NT2/D1 (cell line): ENCODE results near the gene ZNF599.

Experiments used
- DNase-seq: peaks from one replicate; pipeline ENCODE4 v3.0.0-alpha.2; 2011; ENCODE audit warnings: low read depth, low spot score
- H3K27me3 ChIP-seq: 2 replicates; pipeline ENCODE4 v1.6.0; 2011; ENCODE audit warnings: mild to moderate bottlenecking; ENCODE audit not compliant: insufficient read length, insufficient read depth
- H3K36me3 ChIP-seq: 2 replicates; pipeline ENCODE4 v1.6.1; 2011; ENCODE audit warnings: mild to moderate bottlenecking, low read length, mixed read lengths; ENCODE audit not compliant: insufficient read depth, insufficient read length
- H3K4me1 ChIP-seq: 2 replicates; pipeline ENCODE4 v1.5.1; 2011; ENCODE audit not compliant: insufficient read depth, insufficient read length
- H3K4me3 ChIP-seq: 2 replicates; pipeline ENCODE4 v1.5.1; 2011; ENCODE audit warnings: low read depth; ENCODE audit not compliant: insufficient read length
- H3K9ac ChIP-seq: 2 replicates; pipeline ENCODE4 v1.6.0; 2011; ENCODE audit warnings: low read depth; ENCODE audit not compliant: insufficient read length
- H3K9me3 ChIP-seq: 2 replicates; pipeline ENCODE4 v1.5.1; 2011; ENCODE audit warnings: mild to moderate bottlenecking, low read length; ENCODE audit not compliant: insufficient read depth
- SUZ12 ChIP-seq: IDR thresholded peaks from 2 replicates; pipeline ENCODE4 v1.6.1; 2011; ENCODE audit not compliant: insufficient read length, insufficient read depth; ENCODE audit errors: extremely low read depth
- YY1 ChIP-seq: IDR thresholded peaks from 2 replicates; pipeline ENCODE4 v1.6.1; 2011; ENCODE audit not compliant: insufficient read length, insufficient read depth
- ZNF274 ChIP-seq: IDR thresholded peaks from 2 replicates; pipeline ENCODE4 v1.6.1; 2011; ENCODE audit warnings: mild to moderate bottlenecking, low read depth, low read length

The ZNF599 gene

GRCh38 chr19:34734537-34735103 is 38.4 kb downstream of the ZNF599 start:
- no peak for DNase-seq
- Histone ChIP-seq H3K4me3 (peak overlapping the region; percentile 55), H3K27me3 (no peaks in the 10 kb centered on the region), H3K4me1 (no peaks in the 10 kb centered on the region), H3K36me3 (no peaks in the 10 kb centered on the region), H3K9me3 (no peaks in the 10 kb centered on the region), H3K9ac (peak overlapping the region; percentile 79)
- TF ChIP-seq ZNF274 (no peak), SUZ12 (no peak), YY1 (no peak)

- H3K9me3 ChIP-seq: no peaks in the 10 kb centered on the region
- no peak for TF ChIP-seq SUZ12
- TF ChIP-seq YY1: peak; percentile 65
- no peak for TF ChIP-seq ZNF274
- peak; percentile 75 for DNase-seq
- H3K4me3 ChIP-seq: peak within 1 kb of the TSS; percentile 55
- H3K9ac ChIP-seq: peak within 1 kb of the TSS; percentile 79
- H3K4me1 ChIP-seq: no peaks in the 10 kb centered on the region
- no peaks in the 10 kb centered on the region for H3K27me3 ChIP-seq
- H3K36me3 ChIP-seq: no peaks in the 10 kb centered on the region
Measured at GRCh38 chr19:34733746-34734536, 39.1 kb downstream of the ZNF599 start, which contains the start of gene ZNF181. Gene ZNF181, plus strand, starts transcription at chr19:34734243. Its CDS starts 795 bp downstream, at chr19:34735038.

- Histone ChIP-seq H3K36me3 (no peaks in the 10 kb centered on the region), H3K9me3 (no peaks in the 10 kb centered on the region), H3K4me3 (peak overlapping the region; percentile 55), H3K4me1 (no peaks in the 10 kb centered on the region), H3K9ac (peak overlapping the region; percentile 79), H3K27me3 (no peaks in the 10 kb centered on the region)
- no peak for TF ChIP-seq ZNF274
- TF ChIP-seq YY1: no peak
- TF ChIP-seq SUZ12: no peak
- no peak for DNase-seq
Measured at GRCh38 chr19:34733266-34733745, 39.7 kb downstream of the ZNF599 start.

DNA sequence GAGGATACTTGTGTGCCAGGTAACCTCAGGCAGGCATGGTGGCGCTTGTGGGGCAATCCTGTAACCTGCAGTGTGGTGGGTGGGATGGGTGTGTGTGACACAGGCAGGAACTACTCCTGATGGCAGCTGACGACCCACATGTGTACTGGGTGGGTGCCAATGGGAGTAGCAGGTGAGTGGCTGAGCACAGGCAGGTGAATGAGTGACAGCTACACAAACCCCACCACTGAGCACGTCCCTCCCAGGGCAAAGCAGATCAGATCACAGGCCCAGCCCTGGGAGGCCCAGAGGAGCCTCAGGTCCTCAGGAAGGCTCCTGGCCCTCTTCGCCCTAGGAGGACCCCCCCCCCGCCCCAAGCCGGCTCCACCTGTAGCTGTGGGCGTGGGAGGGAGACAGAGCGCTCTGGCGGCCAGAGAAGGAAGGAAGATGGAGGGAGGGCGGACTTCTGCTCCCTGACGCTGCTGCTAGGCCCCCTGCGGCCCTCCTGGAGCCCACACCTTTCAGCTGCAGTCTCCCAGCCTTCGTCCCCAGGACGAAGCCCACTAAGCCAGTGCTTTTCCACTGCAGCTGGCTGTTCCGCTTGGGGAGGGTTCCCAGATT is 40.3 kb downstream of the ZNF599 start:
- DNase-seq: no peak
- Histone ChIP-seq H3K36me3 (no peaks in the 10 kb centered on the region), H3K4me3 (peak overlapping the region; percentile 55), H3K27me3 (no peaks in the 10 kb centered on the region), H3K9me3 (no peaks in the 10 kb centered on the region), H3K9ac (peak overlapping the region; percentile 51), H3K4me1 (no peaks in the 10 kb centered on the region)
- TF ChIP-seq ZNF274: no peak

GRCh38 chr19:34731964-34732363 is 41.1 kb downstream of the ZNF599 start:
- H3K36me3 ChIP-seq: no peaks in the 10 kb centered on the region
- DNase-seq: no peak
- TF ChIP-seq ZNF274: no peak
- no peak for TF ChIP-seq SUZ12
- TF ChIP-seq YY1: no peak

DNA sequence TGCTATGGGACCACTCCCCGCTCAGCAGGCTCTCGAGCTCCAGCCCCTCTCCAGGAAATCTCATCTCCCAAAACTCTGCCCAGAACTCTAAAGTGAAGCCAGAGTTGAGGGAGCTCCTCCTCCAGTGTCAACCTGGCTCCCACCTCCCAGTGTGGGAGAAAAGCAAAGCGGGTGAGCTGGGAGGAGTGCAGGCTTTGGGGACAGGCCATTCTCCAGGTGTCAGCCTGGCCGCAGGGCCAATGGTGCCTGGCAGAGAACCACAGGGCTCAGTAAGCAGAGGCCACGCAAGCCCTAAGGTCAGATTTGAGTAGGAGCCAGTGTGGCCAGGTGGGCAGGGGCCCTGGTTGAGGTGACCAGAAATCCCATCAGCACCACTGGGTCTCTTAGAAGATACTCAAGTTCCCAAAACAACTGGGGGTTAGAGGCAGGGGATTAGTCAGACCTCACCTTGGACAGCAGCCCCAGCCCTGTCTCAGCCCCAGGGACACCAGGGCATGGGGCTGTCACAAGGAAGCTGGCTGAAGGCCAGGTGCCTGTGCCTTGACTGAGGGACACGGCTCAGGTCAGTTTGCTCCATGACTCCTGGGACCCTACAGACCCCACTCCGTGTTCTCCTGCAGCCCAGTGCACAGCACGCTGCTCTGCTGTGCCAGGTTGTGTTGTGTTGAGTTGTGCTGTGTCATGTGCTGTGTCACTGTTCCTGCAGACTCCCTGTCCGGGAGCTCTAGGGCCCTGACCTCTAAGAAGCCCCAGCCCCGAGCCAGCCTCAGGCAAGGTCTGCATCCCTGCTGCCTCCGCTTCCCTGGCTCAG is 41.8 kb downstream of the ZNF599 start:
- Histone ChIP-seq H3K9me3 (no peaks in the 10 kb centered on the region), H3K4me3 (no peak overlapping the region), H3K27me3 (no peaks in the 10 kb centered on the region), H3K36me3 (no peaks in the 10 kb centered on the region), H3K9ac (no peak overlapping the region), H3K4me1 (no peaks in the 10 kb centered on the region)
- no peak for DNase-seq
- no peak for TF ChIP-seq SUZ12
- no peak for TF ChIP-seq ZNF274
- TF ChIP-seq YY1: no peak

More at GRCh38 chr19:34731964-34732363, 41.1 kb downstream of the ZNF599 start:
- Histone ChIP-seq H3K4me1 (no peaks in the 10 kb centered on the region), H3K9ac (no peak overlapping the region), H3K27me3 (no peaks in the 10 kb centered on the region), H3K9me3 (no peaks in the 10 kb centered on the region), H3K4me3 (no peak overlapping the region)

GRCh38 chr19:34725400-34725799 is 47.6 kb downstream of the ZNF599 start:
- TF ChIP-seq YY1 (no peak), ZNF274 (no peak), SUZ12 (no peak)
- DNase-seq: no peak
- no peak overlapping the region for H3K4me3 ChIP-seq
- H3K27me3 ChIP-seq: no peaks in the 10 kb centered on the region
- no peak overlapping the region for H3K9ac ChIP-seq
- H3K9me3 ChIP-seq: no peaks in the 10 kb centered on the region
- H3K4me1 ChIP-seq: no peaks in the 10 kb centered on the region
- no peaks in the 10 kb centered on the region for H3K36me3 ChIP-seq
